GM18867 (cell line): ENCODE measurements around the gene ING2.
"Not testable (repeated sequence)": the region's sequence is repeated elsewhere in the genome, so short reads cannot be mapped to it uniquely, and the experiment has no call there.

Source experiments
- ATAC-seq: cut with Tn5 transposase; IDR thresholded peaks from one replicate; pipeline ENCODE4 v1.9.1; 2021; ENCODE audit warnings: mild to moderate bottlenecking, moderate library complexity; ENCODE audit not compliant: unreplicated experiment

Gene ING2

GRCh38 chr4:183544109-183544508, 39.3 kb downstream of the ING2 start:
- ATAC-seq, result no peak

- ATAC-seq, result no peak
Observed at GRCh38 chr4:183546376-183546775, 41.5 kb downstream of the ING2 start.

- ATAC-seq, result no peak
Observed at GRCh38 chr4:183548306-183548705, 43.4 kb downstream of the ING2 start.

- no peak for ATAC-seq
Observed at GRCh38 chr4:183550345-183551093, 45.7 kb downstream of the ING2 start.

- ATAC-seq, result no peak
Observed at GRCh38 chr4:183552274-183553146, 47.7 kb downstream of the ING2 start.

- ATAC-seq, result not testable (repeated sequence)
Observed at GRCh38 chr4:183553147-183553478, 48.3 kb downstream of the ING2 start.

- ATAC-seq, result no peak
Observed at GRCh38 chr4:183553601-183554345, 48.9 kb downstream of the ING2 start.

GRCh38 chr4:183554346-183554686, 49.5 kb downstream of the ING2 start:
- ATAC-seq, result no peak

- no peak for ATAC-seq
Observed at GRCh38 chr4:183554878-183555585, 50.2 kb downstream of the ING2 start.

- ATAC-seq, result no peak
Observed at GRCh38 chr4:183556947-183557346, 52.1 kb downstream of the ING2 start.

- ATAC-seq, result no peak
Observed at GRCh38 chr4:183557611-183558010, 52.8 kb downstream of the ING2 start.

- ATAC-seq, result no peak
Observed at GRCh38 chr4:183558873-183559272, 54.0 kb downstream of the ING2 start.

- ATAC-seq, result no peak
Observed at GRCh38 chr4:183561905-183562304, 57.0 kb downstream of the ING2 start.
